ENCODE measurements around the gene STIP1. TPM values are rescaled to one million over a fixed set of nuclear protein-coding genes. Genes with fewer than 3 reads are reported as not detected.

The STIP1 gene
- total and polyA plus RNA-seq, 2 of the 8 experiments (the other 6 are each of a cell fraction or from before 2014, with no cell fraction given) = 140 to 329 TPM

DNA sequence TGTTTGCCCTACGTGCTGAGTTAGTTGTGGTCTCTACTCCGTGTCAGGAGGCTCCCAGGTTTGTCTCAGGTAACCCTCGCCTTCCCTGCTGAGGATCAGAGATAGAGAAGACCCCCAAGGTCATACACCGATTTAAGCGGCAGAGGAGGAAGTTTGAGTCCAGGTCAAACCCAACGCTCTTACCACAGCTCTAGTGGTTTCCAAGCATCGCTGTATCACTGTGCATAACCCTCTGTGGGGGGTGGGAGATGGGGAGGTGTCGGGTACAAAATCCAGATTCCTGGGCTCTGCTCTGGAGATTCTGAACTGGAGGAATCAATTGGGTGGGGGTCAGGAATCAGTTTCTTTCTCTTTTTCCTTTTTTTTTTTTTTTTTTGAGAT is 45.0 kb downstream of the STIP1 start (continued):
- TF ChIP-seq, protein P1, sequence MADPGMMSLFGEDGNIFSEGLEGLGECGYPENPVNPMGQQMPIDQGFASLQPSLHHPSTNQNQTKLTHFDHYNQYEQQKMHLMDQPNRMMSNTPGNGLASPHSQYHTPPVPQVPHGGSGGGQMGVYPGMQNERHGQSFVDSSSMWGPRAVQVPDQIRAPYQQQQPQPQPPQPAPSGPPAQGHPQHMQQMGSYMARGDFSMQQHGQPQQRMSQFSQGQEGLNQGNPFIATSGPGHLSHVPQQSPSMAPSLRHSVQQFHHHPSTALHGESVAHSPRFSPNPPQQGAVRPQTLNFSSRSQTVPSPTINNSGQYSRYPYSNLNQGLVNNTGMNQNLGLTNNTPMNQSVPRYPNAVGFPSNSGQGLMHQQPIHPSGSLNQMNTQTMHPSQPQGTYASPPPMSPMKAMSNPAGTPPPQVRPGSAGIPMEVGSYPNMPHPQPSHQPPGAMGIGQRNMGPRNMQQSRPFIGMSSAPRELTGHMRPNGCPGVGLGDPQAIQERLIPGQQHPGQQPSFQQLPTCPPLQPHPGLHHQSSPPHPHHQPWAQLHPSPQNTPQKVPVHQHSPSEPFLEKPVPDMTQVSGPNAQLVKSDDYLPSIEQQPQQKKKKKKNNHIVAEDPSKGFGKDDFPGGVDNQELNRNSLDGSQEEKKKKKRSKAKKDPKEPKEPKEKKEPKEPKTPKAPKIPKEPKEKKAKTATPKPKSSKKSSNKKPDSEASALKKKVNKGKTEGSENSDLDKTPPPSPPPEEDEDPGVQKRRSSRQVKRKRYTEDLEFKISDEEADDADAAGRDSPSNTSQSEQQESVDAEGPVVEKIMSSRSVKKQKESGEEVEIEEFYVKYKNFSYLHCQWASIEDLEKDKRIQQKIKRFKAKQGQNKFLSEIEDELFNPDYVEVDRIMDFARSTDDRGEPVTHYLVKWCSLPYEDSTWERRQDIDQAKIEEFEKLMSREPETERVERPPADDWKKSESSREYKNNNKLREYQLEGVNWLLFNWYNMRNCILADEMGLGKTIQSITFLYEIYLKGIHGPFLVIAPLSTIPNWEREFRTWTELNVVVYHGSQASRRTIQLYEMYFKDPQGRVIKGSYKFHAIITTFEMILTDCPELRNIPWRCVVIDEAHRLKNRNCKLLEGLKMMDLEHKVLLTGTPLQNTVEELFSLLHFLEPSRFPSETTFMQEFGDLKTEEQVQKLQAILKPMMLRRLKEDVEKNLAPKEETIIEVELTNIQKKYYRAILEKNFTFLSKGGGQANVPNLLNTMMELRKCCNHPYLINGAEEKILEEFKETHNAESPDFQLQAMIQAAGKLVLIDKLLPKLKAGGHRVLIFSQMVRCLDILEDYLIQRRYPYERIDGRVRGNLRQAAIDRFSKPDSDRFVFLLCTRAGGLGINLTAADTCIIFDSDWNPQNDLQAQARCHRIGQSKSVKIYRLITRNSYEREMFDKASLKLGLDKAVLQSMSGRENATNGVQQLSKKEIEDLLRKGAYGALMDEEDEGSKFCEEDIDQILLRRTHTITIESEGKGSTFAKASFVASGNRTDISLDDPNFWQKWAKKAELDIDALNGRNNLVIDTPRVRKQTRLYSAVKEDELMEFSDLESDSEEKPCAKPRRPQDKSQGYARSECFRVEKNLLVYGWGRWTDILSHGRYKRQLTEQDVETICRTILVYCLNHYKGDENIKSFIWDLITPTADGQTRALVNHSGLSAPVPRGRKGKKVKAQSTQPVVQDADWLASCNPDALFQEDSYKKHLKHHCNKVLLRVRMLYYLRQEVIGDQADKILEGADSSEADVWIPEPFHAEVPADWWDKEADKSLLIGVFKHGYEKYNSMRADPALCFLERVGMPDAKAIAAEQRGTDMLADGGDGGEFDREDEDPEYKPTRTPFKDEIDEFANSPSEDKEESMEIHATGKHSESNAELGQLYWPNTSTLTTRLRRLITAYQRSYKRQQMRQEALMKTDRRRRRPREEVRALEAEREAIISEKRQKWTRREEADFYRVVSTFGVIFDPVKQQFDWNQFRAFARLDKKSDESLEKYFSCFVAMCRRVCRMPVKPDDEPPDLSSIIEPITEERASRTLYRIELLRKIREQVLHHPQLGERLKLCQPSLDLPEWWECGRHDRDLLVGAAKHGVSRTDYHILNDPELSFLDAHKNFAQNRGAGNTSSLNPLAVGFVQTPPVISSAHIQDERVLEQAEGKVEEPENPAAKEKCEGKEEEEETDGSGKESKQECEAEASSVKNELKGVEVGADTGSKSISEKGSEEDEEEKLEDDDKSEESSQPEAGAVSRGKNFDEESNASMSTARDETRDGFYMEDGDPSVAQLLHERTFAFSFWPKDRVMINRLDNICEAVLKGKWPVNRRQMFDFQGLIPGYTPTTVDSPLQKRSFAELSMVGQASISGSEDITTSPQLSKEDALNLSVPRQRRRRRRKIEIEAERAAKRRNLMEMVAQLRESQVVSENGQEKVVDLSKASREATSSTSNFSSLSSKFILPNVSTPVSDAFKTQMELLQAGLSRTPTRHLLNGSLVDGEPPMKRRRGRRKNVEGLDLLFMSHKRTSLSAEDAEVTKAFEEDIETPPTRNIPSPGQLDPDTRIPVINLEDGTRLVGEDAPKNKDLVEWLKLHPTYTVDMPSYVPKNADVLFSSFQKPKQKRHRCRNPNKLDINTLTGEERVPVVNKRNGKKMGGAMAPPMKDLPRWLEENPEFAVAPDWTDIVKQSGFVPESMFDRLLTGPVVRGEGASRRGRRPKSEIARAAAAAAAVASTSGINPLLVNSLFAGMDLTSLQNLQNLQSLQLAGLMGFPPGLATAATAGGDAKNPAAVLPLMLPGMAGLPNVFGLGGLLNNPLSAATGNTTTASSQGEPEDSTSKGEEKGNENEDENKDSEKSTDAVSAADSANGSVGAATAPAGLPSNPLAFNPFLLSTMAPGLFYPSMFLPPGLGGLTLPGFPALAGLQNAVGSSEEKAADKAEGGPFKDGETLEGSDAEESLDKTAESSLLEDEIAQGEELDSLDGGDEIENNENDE (IDR thresholded peaks at IDR 0.05; ENCODE audit: insufficient replicate concordance, low read length) = no peak
- no peak for TF ChIP-seq EZH2 (IDR thresholded peaks at IDR 0.05; ENCODE audit: low read depth, low read length, severe bottlenecking)
- TF ChIP-seq BCL11A (IDR thresholded peaks at IDR 0.05; ENCODE audit: low read depth in 2 of 2, low read length in 2 of 2) = no peak
- TF ChIP-seq RNF2 (IDR thresholded peaks at IDR 0.05; ENCODE audit: borderline replicate concordance, low read depth, low read length, missing control alignments, poor library complexity, severe bottlenecking) = no peak
- no peak for TF ChIP-seq TBP (IDR thresholded peaks at IDR 0.05; ENCODE audit: low read depth, low read length)

Data from H1 (cell line).